ENCODE measurements around the gene EPHA2. TPM values are rescaled to one million over a fixed set of nuclear protein-coding genes. Genes with fewer than 3 reads are reported as not detected.
"Not testable (repeated sequence)": the region's sequence is repeated elsewhere in the genome, so short reads cannot be mapped to it uniquely, and the experiment has no call there.

EPHA2 gene
- total and polyA plus RNA-seq, 2 donors (not counting 1 experiment from before 2014, with no cell fraction given), result 9.8 to 24.6 TPM

- H3K4me3 ChIP-seq (replicated peaks in 1 of 4; ENCODE audit: control extremely low read depth in 1 of 4, insufficient read depth in 1 of 4, low read depth in 3 of 4, low read length in 4 of 4), result no peak overlapping the region
- no peaks in the 10 kb centered on the region for H3K4me1 ChIP-seq (ENCODE audit: control insufficient read depth, extremely low read depth, insufficient read depth, low read length)
- H3K27me3 ChIP-seq (ENCODE audit: control insufficient read depth, insufficient read depth, low read length), result no peaks in the 10 kb centered on the region
- H2AFZ ChIP-seq (ENCODE audit: low read length), result no peak overlapping the region
- H3K79me2 ChIP-seq (ENCODE audit: control insufficient read depth, insufficient read depth, low read length), result no peaks in the 10 kb centered on the region
- H3K9me3 ChIP-seq (ENCODE audit: control insufficient read depth, insufficient read depth, low read depth, low read length), result no peaks in the 10 kb centered on the region
- H3K36me3 ChIP-seq (ENCODE audit: control insufficient read depth, insufficient read depth, low read length), result no peaks in the 10 kb centered on the region
- no peak overlapping the region for H3K9ac ChIP-seq (ENCODE audit: insufficient read depth, low read length)
- H3K27ac ChIP-seq (ENCODE audit: insufficient read depth, low read length), result no peak overlapping the region
- H4K20me1 ChIP-seq (ENCODE audit: control insufficient read depth, extremely low read depth, insufficient read depth, low read length), result no peaks in the 10 kb centered on the region
- TF ChIP-seq EZH2 (IDR thresholded peaks at IDR 0.05; ENCODE audit: low read length, missing control alignments) (no peak), CTCF (conservative IDR thresholded peaks at IDR 0.05 in 1 of 2, IDR thresholded peaks at IDR 0.05 in 1 of 2; ENCODE audit: low read depth in 1 of 2, low read length in 2 of 2) (no peak)
- H3K4me2 ChIP-seq (ENCODE audit: extremely low read depth, insufficient read depth, low read length), result no peak overlapping the region
- no peak for DNase-seq (ENCODE audit: low read depth in 2 of 2)
These were observed 42.7 kb upstream of the EPHA2 start for GRCh38 chr1:16198444-16199156.

GRCh38 chr1:16196874-16197273 lies 41.0 kb upstream of the EPHA2 start:
- no peaks in the 10 kb centered on the region for H3K27me3 ChIP-seq (ENCODE audit: control insufficient read depth, insufficient read depth, low read length)
- no peak overlapping the region for H3K9ac ChIP-seq (ENCODE audit: insufficient read depth, low read length)
- no peak overlapping the region for H3K4me2 ChIP-seq (ENCODE audit: extremely low read depth, insufficient read depth, low read length)
- TF ChIP-seq CTCF (conservative IDR thresholded peaks at IDR 0.05 in 1 of 2, IDR thresholded peaks at IDR 0.05 in 1 of 2; ENCODE audit: low read depth in 1 of 2, low read length in 2 of 2), result no peak
- no peak for TF ChIP-seq EZH2 (IDR thresholded peaks at IDR 0.05; ENCODE audit: low read length, missing control alignments)
- H3K36me3 ChIP-seq (ENCODE audit: control insufficient read depth, insufficient read depth, low read length), result no peaks in the 10 kb centered on the region
- DNase-seq (ENCODE audit: low read depth in 2 of 2), result no peak
- no peaks in the 10 kb centered on the region for H3K4me1 ChIP-seq (ENCODE audit: control insufficient read depth, extremely low read depth, insufficient read depth, low read length)
- H3K9me3 ChIP-seq (ENCODE audit: control insufficient read depth, insufficient read depth, low read depth, low read length), result no peaks in the 10 kb centered on the region
- no peak overlapping the region for H3K4me3 ChIP-seq (replicated peaks in 1 of 4; ENCODE audit: control extremely low read depth in 1 of 4, insufficient read depth in 1 of 4, low read depth in 3 of 4, low read length in 4 of 4)
- H3K27ac ChIP-seq (ENCODE audit: insufficient read depth, low read length), result no peak overlapping the region
- H4K20me1 ChIP-seq (ENCODE audit: control insufficient read depth, extremely low read depth, insufficient read depth, low read length), result no peaks in the 10 kb centered on the region
- H2AFZ ChIP-seq (ENCODE audit: low read length), result no peak overlapping the region
- no peaks in the 10 kb centered on the region for H3K79me2 ChIP-seq (ENCODE audit: control insufficient read depth, insufficient read depth, low read length)

GRCh38 chr1:16196139-16196538 lies 40.3 kb upstream of the EPHA2 start:
- H3K79me2 ChIP-seq (ENCODE audit: control insufficient read depth, insufficient read depth, low read length); H3K4me2 ChIP-seq (ENCODE audit: extremely low read depth, insufficient read depth, low read length); H2AFZ ChIP-seq (ENCODE audit: low read length); H3K27ac ChIP-seq (ENCODE audit: insufficient read depth, low read length); H3K36me3 ChIP-seq (ENCODE audit: control insufficient read depth, insufficient read depth, low read length); H3K4me3 ChIP-seq (replicated peaks in 1 of 4; ENCODE audit: control extremely low read depth in 1 of 4, insufficient read depth in 1 of 4, low read depth in 3 of 4, low read length in 4 of 4); DNase-seq (ENCODE audit: low read depth in 2 of 2); H3K9ac ChIP-seq (ENCODE audit: insufficient read depth, low read length); H4K20me1 ChIP-seq (ENCODE audit: control insufficient read depth, extremely low read depth, insufficient read depth, low read length); H3K4me1 ChIP-seq (ENCODE audit: control insufficient read depth, extremely low read depth, insufficient read depth, low read length); H3K27me3 ChIP-seq (ENCODE audit: control insufficient read depth, insufficient read depth, low read length); H3K9me3 ChIP-seq (ENCODE audit: control insufficient read depth, insufficient read depth, low read depth, low read length): not testable (repeated sequence)

Data from fibroblast of lung (primary cell).